Upper lobe of right lung (tissue), 1 donor: ENCODE results near the gene DMRTA2. TPM values are rescaled to one million over a fixed set of nuclear protein-coding genes. Genes with fewer than 3 reads are reported as not detected.

Experiments used
- ATAC-seq: fragments of 200-7000 bp; cut with Tn5 transposase; one replicate; pipeline ENCODE4 v1.9.1; 2020; ENCODE audit warnings: mild to moderate bottlenecking, moderate library complexity
- DNase-seq: peaks from one replicate; pipeline ENCODE4 v3.0.0-alpha.2; 2020
- H3K27ac ChIP-seq: fragments of 200-600 bp; one replicate; pipeline ENCODE4 v1.8.0; 2022
- H3K27me3 ChIP-seq: fragments of 200-600 bp; one replicate; pipeline ENCODE4 v1.8.0; 2022; ENCODE audit warnings: mild to moderate bottlenecking
- H3K36me3 ChIP-seq: fragments of 200-600 bp; one replicate; pipeline ENCODE4 v1.8.0; 2022
- H3K4me1 ChIP-seq: fragments of 200-600 bp; one replicate; pipeline ENCODE4 v1.8.0; 2022
- H3K4me3 ChIP-seq: fragments of 200-600 bp; one replicate; pipeline ENCODE4 v1.8.0; 2022; ENCODE audit warnings: mild to moderate bottlenecking
- H3K9me3 ChIP-seq: fragments of 200-600 bp; one replicate; pipeline ENCODE4 v1.8.0; 2022
- intact Hi-C: fragments of 100-400 bp; cut with DNase I; formaldehyde crosslinking; loops from one replicate; pipeline ENCODE4 v1.11.0; 2022
- total RNA-seq: library from RNA; stranded (reverse); fragmentation: NEBNext Ultra II Directional; extraction: Animal tissue kit (Norgen Biotek cat#: 25700); gene quantifications from one replicate; pipeline ENCODE4 v1.2.1, GENCODE V29; 2021
- TF ChIP-seq, protein P1 (sequence below): fragments of 200-600 bp; IDR thresholded peaks from one replicate; pipeline ENCODE4 v1.8.0; 2022; ENCODE audit warnings: antibody characterized with exemption
- donor health status: DM: no; HTN: yes; CAD: no; lungs with severe emphysema.

The DMRTA2 gene
- total RNA-seq, 1 donor from 2014 or later = not detected

DNA sequence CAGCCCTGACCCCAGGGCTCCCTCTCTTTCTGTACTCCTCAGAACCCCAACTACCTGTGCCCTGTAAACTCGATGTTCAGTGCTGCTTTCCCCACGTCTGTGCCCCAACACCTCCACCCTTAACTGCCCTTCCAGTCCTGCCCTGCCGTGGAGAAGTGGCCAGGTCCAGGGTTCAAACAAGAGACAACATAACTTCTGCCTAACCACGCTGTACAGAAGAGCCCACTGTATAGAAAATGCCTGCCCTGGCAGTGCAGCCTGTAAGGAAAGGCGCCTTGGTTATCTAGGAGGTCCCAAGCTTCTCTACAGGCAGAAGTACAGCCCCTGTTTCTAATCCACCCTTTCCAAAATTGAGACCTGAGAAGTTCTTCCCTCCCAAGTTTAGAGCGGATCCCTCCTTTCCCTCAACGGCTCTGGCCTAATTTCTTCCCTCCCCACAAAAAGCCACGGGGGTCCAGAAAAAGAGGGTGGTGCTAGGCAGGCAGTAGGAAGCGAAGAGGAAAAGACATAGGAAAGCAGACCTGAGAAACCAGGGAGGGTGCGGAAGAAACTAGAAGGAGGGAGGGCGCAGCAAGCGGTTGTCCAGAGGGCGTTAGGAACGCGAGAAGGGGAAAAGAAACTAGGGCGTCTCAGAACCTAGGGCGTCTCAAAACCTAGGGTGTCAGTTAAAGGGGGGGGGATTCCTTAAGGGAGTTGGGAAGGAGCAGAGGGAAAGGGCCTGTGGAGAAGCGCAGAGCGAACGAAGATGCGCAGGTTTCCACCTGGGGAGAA lies 3.2 kb downstream of the DMRTA2 start:
- Histone ChIP-seq H3K4me3 (no peak overlapping the region), H3K27me3 (peaks cover 98% of the 10 kb centered on the region), H3K9me3 (no peaks in the 10 kb centered on the region), H3K4me1 (peaks cover 38% of the 10 kb centered on the region), H3K36me3 (no peaks in the 10 kb centered on the region), H3K27ac (no peak overlapping the region)
- intact Hi-C loops = no loop called here
- TF ChIP-seq, protein P1, sequence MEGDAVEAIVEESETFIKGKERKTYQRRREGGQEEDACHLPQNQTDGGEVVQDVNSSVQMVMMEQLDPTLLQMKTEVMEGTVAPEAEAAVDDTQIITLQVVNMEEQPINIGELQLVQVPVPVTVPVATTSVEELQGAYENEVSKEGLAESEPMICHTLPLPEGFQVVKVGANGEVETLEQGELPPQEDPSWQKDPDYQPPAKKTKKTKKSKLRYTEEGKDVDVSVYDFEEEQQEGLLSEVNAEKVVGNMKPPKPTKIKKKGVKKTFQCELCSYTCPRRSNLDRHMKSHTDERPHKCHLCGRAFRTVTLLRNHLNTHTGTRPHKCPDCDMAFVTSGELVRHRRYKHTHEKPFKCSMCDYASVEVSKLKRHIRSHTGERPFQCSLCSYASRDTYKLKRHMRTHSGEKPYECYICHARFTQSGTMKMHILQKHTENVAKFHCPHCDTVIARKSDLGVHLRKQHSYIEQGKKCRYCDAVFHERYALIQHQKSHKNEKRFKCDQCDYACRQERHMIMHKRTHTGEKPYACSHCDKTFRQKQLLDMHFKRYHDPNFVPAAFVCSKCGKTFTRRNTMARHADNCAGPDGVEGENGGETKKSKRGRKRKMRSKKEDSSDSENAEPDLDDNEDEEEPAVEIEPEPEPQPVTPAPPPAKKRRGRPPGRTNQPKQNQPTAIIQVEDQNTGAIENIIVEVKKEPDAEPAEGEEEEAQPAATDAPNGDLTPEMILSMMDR = no peak
- ATAC-seq (no peak), DNase-seq (no peak)

DNA sequence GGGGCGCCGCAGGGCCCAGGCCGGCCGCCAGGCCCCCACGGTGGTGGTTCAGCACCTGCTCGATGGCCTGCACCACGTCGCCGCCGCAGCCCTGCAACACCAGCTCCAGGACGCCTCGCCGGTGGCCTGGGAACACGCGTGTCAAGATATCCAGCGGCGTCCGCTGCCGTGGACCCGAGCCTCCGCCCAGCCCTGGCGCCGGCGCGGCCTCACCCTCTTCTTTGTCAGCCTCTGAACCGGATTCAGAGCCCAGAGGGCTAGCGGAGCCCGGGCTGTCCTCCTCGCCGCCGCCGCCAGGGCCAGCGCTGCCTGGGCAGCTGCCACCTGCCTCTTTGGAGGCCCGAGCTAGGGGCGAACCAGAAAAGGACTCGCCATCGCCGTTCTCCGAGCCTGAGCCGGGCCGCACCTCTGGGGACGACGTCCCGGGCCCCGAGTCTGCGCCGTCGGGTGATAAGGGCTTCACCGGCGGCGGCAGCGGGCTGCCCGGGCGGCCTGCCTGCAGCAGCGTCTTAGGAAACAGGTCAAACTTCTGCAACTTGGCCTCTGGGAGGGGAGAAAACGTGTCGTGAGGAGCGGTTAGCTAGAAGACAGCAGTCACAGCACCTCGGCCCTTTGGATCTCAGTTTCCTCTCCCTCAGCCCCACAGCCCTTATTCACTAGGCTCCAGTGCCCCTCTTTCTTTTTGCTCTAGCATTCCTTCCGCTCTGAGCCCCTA lies 3.9 kb downstream of the DMRTA2 start:
- Histone ChIP-seq H3K27ac (no peak overlapping the region), H3K9me3 (no peaks in the 10 kb centered on the region), H3K27me3 (peaks cover 98% of the 10 kb centered on the region), H3K36me3 (no peaks in the 10 kb centered on the region), H3K4me1 (peaks cover 30% of the 10 kb centered on the region), H3K4me3 (no peak overlapping the region)
- peak; percentile 13 for ATAC-seq
- no peak for DNase-seq
- TF ChIP-seq, protein P1 = no peak
- intact Hi-C loops = no loop called here

DNA sequence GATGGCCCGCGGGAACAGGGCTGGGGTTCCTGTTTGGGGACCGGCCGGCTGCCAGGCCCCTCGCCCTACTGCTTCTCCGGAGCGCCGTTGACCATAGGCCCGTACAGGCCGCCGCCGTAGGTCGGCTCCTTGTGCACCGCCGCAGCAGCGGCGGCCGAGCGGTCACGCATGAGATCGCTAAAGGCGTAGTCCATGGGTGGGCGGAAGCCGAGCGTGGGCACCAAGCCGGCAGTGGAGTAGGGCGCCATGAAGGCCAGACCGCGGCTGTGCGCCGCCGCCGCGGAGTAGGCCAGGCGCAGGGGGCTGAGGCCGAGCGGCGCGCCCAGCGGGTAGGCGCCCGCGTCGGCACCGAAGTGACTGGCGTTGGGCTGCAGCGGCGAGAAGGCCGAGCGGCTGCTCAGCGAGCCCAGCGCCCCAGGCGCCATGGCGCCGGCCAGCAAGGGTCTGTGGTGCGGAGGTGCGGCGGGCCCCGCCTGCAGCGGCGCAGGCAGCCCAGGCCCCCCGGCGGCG lies 4.6 kb downstream of the DMRTA2 start:
- TF ChIP-seq, protein P1 = no peak

DNA sequence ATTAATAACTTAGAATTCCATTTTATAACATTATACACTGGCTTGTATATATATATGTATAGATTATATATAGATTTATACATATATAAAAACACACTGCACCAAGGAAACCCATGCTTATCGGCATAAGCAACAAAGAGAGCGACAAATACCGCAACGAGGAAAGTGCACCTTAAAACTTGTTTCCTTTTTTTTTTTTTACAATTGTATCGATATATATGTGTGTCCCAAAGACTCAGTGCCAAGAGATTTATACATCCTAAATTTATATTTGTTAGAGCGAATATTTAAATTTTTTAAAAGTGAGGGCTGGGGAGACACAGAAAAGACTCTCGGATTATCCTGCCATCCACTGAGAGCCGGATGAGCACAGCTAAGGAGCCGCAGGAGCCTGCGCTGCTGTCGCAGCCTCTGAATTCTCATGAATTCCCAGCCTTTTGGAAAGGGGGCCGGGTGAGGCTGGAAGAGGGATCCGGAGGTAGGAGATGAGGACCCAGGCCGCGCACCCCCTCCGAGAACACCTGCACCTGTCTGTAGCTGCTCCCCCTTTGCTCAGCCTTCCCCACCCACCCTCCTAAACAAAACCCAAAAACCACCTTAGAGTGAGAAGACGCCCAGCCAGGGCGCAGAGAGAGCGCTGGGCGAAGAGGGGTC lies 5.2 kb downstream of the DMRTA2 start:
- Histone ChIP-seq H3K4me1 (peaks cover 19% of the 10 kb centered on the region), H3K27ac (no peak overlapping the region), H3K27me3 (peaks cover 96% of the 10 kb centered on the region), H3K36me3 (no peaks in the 10 kb centered on the region), H3K4me3 (no peak overlapping the region), H3K9me3 (no peaks in the 10 kb centered on the region)
- intact Hi-C loops = no loop called here
- DNase-seq (no peak), ATAC-seq (no peak)
- TF ChIP-seq, protein P1 = no peak

More for the DNA sequence above, 4.6 kb downstream of the DMRTA2 start:
- DNase-seq = no peak
- no peaks in the 10 kb centered on the region for H3K9me3 ChIP-seq
- ATAC-seq = peak; percentile 7
- intact Hi-C loops = no loop called here
- H3K4me1 ChIP-seq = peaks cover 25% of the 10 kb centered on the region
- peaks cover 98% of the 10 kb centered on the region for H3K27me3 ChIP-seq
- no peak overlapping the region for H3K4me3 ChIP-seq
- H3K27ac ChIP-seq = no peak overlapping the region
- no peaks in the 10 kb centered on the region for H3K36me3 ChIP-seq

DNA sequence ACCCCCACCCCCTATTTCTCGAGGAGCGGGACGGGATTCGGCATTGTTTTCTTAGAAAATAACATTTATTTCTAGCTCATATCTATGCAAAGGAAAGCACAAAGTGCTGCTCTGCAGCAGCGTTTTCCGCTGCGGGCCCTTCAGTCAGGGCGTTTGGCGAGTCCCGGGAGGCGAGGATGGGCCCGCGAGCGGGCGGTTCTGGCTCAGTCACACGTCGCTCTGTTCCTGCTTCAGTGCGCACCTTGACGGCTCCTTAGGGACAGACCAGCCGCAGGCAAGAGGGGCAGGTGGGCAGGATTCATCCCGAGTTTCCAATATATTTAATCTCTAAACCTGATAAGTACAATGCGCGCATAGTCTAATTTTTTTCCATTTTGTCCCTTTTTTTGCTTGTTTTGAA lies 5.7 kb downstream of the DMRTA2 start:
- H3K27me3 ChIP-seq = peaks cover 90% of the 10 kb centered on the region
- H3K4me3 ChIP-seq = no peak overlapping the region
- DNase-seq (no peak), ATAC-seq (no peak)
- H3K9me3 ChIP-seq = no peaks in the 10 kb centered on the region
- H3K27ac ChIP-seq = no peak overlapping the region
- intact Hi-C loops = no loop called here
- no peaks in the 10 kb centered on the region for H3K36me3 ChIP-seq
- peaks cover 15% of the 10 kb centered on the region for H3K4me1 ChIP-seq
- TF ChIP-seq, protein P1 = no peak
